SK-N-SH (cell line): ENCODE measurements around the gene MTHFD1L. TPM values are rescaled to one million over a fixed set of nuclear protein-coding genes. Genes with fewer than 3 reads are reported as not detected.

Experiments used
- CTCF ChIA-PET: fragments of 300-600, 350-600 bp; formaldehyde crosslinking; extraction: SDS; loops from one replicate; lab custom pipeline; 2021; lab: Yijun Ruan, JAX
- POLR2A ChIA-PET: fragments of 350-600 bp; sonication (Branson Sonifier 250); formaldehyde crosslinking; extraction: SDS; loops from one replicate; lab custom pipeline; 2020; ENCODE audit warnings: antibody characterized with exemption, inconsistent platforms; lab: Yijun Ruan, JAX
- DNase-seq: peaks from one replicate; pipeline ENCODE4 v3.0.0; 2012
- H2AFZ ChIP-seq: fragments of 200-600 bp; sonication (generic); 2 replicates; pipeline ENCODE4 v1.8.1; 2016; ENCODE audit warnings: antibody characterized with exemption, mild to moderate bottlenecking, low read depth
- H3F3A ChIP-seq: fragments of 200-600 bp; sonication (generic); replicated peaks from 2 replicates; pipeline ENCODE3; 2016; ENCODE audit warnings: antibody characterized with exemption, mild to moderate bottlenecking; ENCODE audit not compliant: insufficient read depth
- H3K27ac ChIP-seq, 2 experiments: fragments of 200-500 bp in 1 of 2; fragments of 200-600 bp in 1 of 2; sonication (Bioruptor generic) in 1 of 2; sonication (generic), shearing (Covaris generic) in 1 of 2; 2 replicates each; pipeline versions ENCODE4 v1.5.1 to v1.6.1; 2014 to 2016; ENCODE audit warnings: low read depth in 2 of 2, inconsistent platforms in 1 of 2, low read length in 1 of 2, mild to moderate bottlenecking in 1 of 2, mixed read lengths in 1 of 2
- H3K27me3 ChIP-seq: fragments of 200-600 bp; sonication (generic), shearing (Covaris generic); 2 replicates; pipeline ENCODE4 v1.6.1; 2016; ENCODE audit warnings: mixed run types; ENCODE audit not compliant: insufficient read depth
- H3K36me3 ChIP-seq, 2 experiments: fragments of 200-500 bp in 1 of 2; fragments of 200-600 bp in 1 of 2; sonication (Bioruptor generic) in 1 of 2; sonication (generic) in 1 of 2; replicated peaks in 1 of 2; 2 replicates each; pipeline versions ENCODE3 to v1.5.1; 2014 to 2016; ENCODE audit warnings: low read length in 1 of 2, mild to moderate bottlenecking in 1 of 2; ENCODE audit not compliant: insufficient read depth in 2 of 2, control insufficient read depth in 1 of 2
- H3K4me1 ChIP-seq, 2 experiments: fragments of 200-500 bp in 1 of 2; fragments of 200-600 bp in 1 of 2; sonication (Bioruptor generic) in 1 of 2; sonication (generic), shearing (Covaris generic) in 1 of 2; 2 replicates each; pipeline versions ENCODE4 v1.5.1 to v1.6.1; 2014 to 2016; ENCODE audit warnings: low read depth in 1 of 2, low read length in 1 of 2, mixed run types in 1 of 2; ENCODE audit not compliant: insufficient read depth in 2 of 2, control insufficient read depth in 1 of 2
- H3K4me2 ChIP-seq: fragments of 200-600 bp; sonication (generic), shearing (Covaris generic); 2 replicates; pipeline ENCODE4 v1.6.1; 2017; ENCODE audit warnings: mixed run types
- H3K4me3 ChIP-seq, 2 experiments: fragments of 200-500 bp in 1 of 2; fragments of 200-600 bp in 1 of 2; sonication (Bioruptor generic) in 1 of 2; sonication (generic), shearing (Covaris generic) in 1 of 2; 2 replicates each; pipeline versions ENCODE4 v1.5.1 to v1.8.1; 2014 to 2016; ENCODE audit warnings: low read depth in 2 of 2, inconsistent platforms in 1 of 2, low read length in 1 of 2, mild to moderate bottlenecking in 1 of 2, mixed read lengths in 1 of 2, moderate library complexity in 1 of 2
- H3K79me2 ChIP-seq: fragments of 200-600 bp; sonication (generic); 2 replicates; pipeline ENCODE4 v1.8.1; 2017; ENCODE audit warnings: mild to moderate bottlenecking; ENCODE audit not compliant: insufficient read depth
- H3K9ac ChIP-seq: fragments of 200-600 bp; sonication (generic); 2 replicates; pipeline ENCODE4 v1.6.1; 2017; ENCODE audit warnings: mixed run types
- H3K9me2 ChIP-seq: fragments of 200-600 bp; sonication (generic); 2 replicates; pipeline ENCODE4 v1.6.1; 2017; ENCODE audit warnings: mixed run types
- H3K9me3 ChIP-seq: fragments of 200-600 bp; sonication (generic); 2 replicates; pipeline ENCODE4 v1.6.1; 2017; ENCODE audit warnings: mixed run types, mild to moderate bottlenecking, moderate library complexity
- H4K20me1 ChIP-seq: fragments of 200-600 bp; sonication (generic); 2 replicates; pipeline ENCODE4 v1.6.1; 2017; ENCODE audit warnings: mild to moderate bottlenecking, mixed run types; ENCODE audit not compliant: insufficient read depth
- ELF1 ChIP-seq: IDR thresholded peaks from 2 replicates; pipeline ENCODE4 v1.4.0; 2012
- EP300 ChIP-seq, 2 experiments: IDR thresholded peaks; 2 replicates each; pipeline versions ENCODE4 v1.4.0 to v1.6.1; 2012; ENCODE audit warnings: borderline replicate concordance in 1 of 2, low read depth in 1 of 2, low read length in 1 of 2
- FOSL2 ChIP-seq: IDR thresholded peaks from 2 replicates; pipeline ENCODE4 v1.4.0; 2012; ENCODE audit warnings: low read depth, mild to moderate bottlenecking, moderate library complexity, borderline replicate concordance
- FOXM1 ChIP-seq: IDR thresholded peaks from 2 replicates; pipeline ENCODE4 v1.4.0; 2012; ENCODE audit warnings: low read depth, mild to moderate bottlenecking
- GABPA ChIP-seq: IDR thresholded peaks from 2 replicates; pipeline ENCODE4 v1.4.0; 2012; ENCODE audit warnings: low read depth, mild to moderate bottlenecking
- JUND ChIP-seq: IDR thresholded peaks from 2 replicates; pipeline ENCODE4 v1.4.0; 2012
- MAX ChIP-seq: IDR thresholded peaks from 2 replicates; pipeline ENCODE4 v1.4.0; 2012; ENCODE audit warnings: low read depth
- MEF2A ChIP-seq: IDR thresholded peaks from 2 replicates; pipeline ENCODE4 v1.4.0; 2012; ENCODE audit warnings: low read depth, borderline replicate concordance
- MXI1 ChIP-seq: IDR thresholded peaks from 2 replicates; pipeline ENCODE4 v1.6.1; 2012; ENCODE audit warnings: mild to moderate bottlenecking, low read depth, low read length, improper control_type of control experiment
- NFIC ChIP-seq: IDR thresholded peaks from 2 replicates; pipeline ENCODE4 v1.4.0; 2012; ENCODE audit warnings: borderline replicate concordance
- NRF1 ChIP-seq: IDR thresholded peaks from 2 replicates; pipeline ENCODE4 v1.6.1; 2012; ENCODE audit warnings: low read depth, mild to moderate bottlenecking, low read length
- POLR2AphosphoS5 ChIP-seq: IDR thresholded peaks from 2 replicates; pipeline ENCODE4 v1.6.1; 2012; ENCODE audit warnings: low read depth, low read length
- RAD21 ChIP-seq: IDR thresholded peaks from 2 replicates; pipeline ENCODE4 v1.6.1; 2012; ENCODE audit warnings: mild to moderate bottlenecking, low read length
- RCOR1 ChIP-seq: fragments of 150-350 bp; IDR thresholded peaks from 2 replicates; pipeline ENCODE4 v1.6.1; 2017; ENCODE audit warnings: antibody characterized with exemption, low read length
- RFX5 ChIP-seq: IDR thresholded peaks from 2 replicates; pipeline ENCODE4 v1.6.1; 2012; ENCODE audit warnings: mild to moderate bottlenecking, improper control_type of control experiment, low read length
- TAF1 ChIP-seq: IDR thresholded peaks from 2 replicates; pipeline ENCODE4 v1.6.1; 2012; ENCODE audit warnings: low read depth, mild to moderate bottlenecking, low read length, moderate library complexity, borderline replicate concordance
- TCF12 ChIP-seq: IDR thresholded peaks from 2 replicates; pipeline ENCODE4 v1.4.0; 2012
- USF2 ChIP-seq: fragments of 150-350 bp; IDR thresholded peaks from 2 replicates; pipeline ENCODE4 v1.6.1; 2017; ENCODE audit warnings: antibody characterized with exemption, low read length, low read depth, borderline replicate concordance
- ZBTB33 ChIP-seq: IDR thresholded peaks from 2 replicates; pipeline ENCODE4 v1.4.0; 2012; ENCODE audit warnings: low read depth, borderline replicate concordance
- WGBS: methylation state at CpG from one replicate; pipeline ENCODE4 v1.1.6; 2017; ENCODE audit warnings: low lambda C conversion rate; 5-methylcytosine and 5-hydroxymethylcytosine counted together
- polyA plus RNA-seq, 3 experiments: library from polyadenylated mRNA; depleted of rRNA; stranded (reverse); fragments of >200 nt; gene quantifications; 2 replicates each; pipeline ENCODE4 v1.2.3, GENCODE V29; 2012

The MTHFD1L gene
- polyA plus RNA-seq, 1 of the 3 experiments (the other 2 are of a cell fraction), result 37.0 TPM

GRCh38 chr6:150940941-150941340, 75.4 kb downstream of the MTHFD1L start:
- no peaks in the 10 kb centered on the region for H3K79me2 ChIP-seq
- ChIA-PET POLR2A (no interaction called here), CTCF (interaction anchor here (1.3 kb wide), 1 partner anchor 383 kb away, joined by 5 read pairs; no protein-coding TSS in a partner anchor)
- no peaks in the 10 kb centered on the region for H3K9me3 ChIP-seq
- no peak overlapping the region for H3K4me3 ChIP-seq
- H3K4me1 ChIP-seq, result peaks cover 0 to 2% of the 10 kb centered on the region in 2 experiments; a peak in 1 of 4 replicates
- no peak overlapping the region for H3K4me2 ChIP-seq
- H3K9ac ChIP-seq, result no peak overlapping the region
- H3K9me2 ChIP-seq, result no peaks in the 10 kb centered on the region
- H2AFZ ChIP-seq, result no peak overlapping the region
- peaks cover 42 to 65% of the 10 kb centered on the region in 2 experiments for H3K36me3 ChIP-seq
- no peaks in the 10 kb centered on the region for H4K20me1 ChIP-seq
- no peaks in the 10 kb centered on the region for H3K27me3 ChIP-seq
- TF ChIP-seq NRF1, result no peak
- TF ChIP-seq NFIC, result no peak
- no peak for TF ChIP-seq MXI1
- TF ChIP-seq GABPA, result no peak
- no peak for TF ChIP-seq TCF12
- TF ChIP-seq ELF1, result no peak
- TF ChIP-seq MAX, result no peak
- TF ChIP-seq RFX5, result no peak
- no peak for TF ChIP-seq FOXM1
- no peak for TF ChIP-seq TAF1
- no peak for TF ChIP-seq POLR2AphosphoS5
- no peak for TF ChIP-seq RCOR1
- no peak for TF ChIP-seq RAD21
- no peak for TF ChIP-seq FOSL2
- TF ChIP-seq EP300 (IDR thresholded peaks at IDR 0.05; ENCODE audit: borderline replicate concordance in 1 of 2, low read depth in 1 of 2, low read length in 1 of 2), result no peak
- no peak for TF ChIP-seq MEF2A
- TF ChIP-seq JUND, result no peak
- TF ChIP-seq ZBTB33, result no peak
- TF ChIP-seq USF2, result no peak
- 70% methylated on average over 7 of the region's 7 CpGs for WGBS
- H3F3A ChIP-seq, result peaks cover 8% of the 10 kb centered on the region
- peak overlapping the region in 1 of 2 experiments; percentile 28; a peak in 1 of 4 replicates for H3K27ac ChIP-seq
- DNase-seq, result no peak
